Measurements from ENCODE around the gene MAN1A1.
A peak's percentile ranks its signal among the peaks of the same experiment; 100 is the strongest.
"Not testable (repeated sequence)": the region's sequence is repeated elsewhere in the genome, so short reads cannot be mapped to it uniquely, and the experiment has no call there.

The MAN1A1 gene

DNA sequence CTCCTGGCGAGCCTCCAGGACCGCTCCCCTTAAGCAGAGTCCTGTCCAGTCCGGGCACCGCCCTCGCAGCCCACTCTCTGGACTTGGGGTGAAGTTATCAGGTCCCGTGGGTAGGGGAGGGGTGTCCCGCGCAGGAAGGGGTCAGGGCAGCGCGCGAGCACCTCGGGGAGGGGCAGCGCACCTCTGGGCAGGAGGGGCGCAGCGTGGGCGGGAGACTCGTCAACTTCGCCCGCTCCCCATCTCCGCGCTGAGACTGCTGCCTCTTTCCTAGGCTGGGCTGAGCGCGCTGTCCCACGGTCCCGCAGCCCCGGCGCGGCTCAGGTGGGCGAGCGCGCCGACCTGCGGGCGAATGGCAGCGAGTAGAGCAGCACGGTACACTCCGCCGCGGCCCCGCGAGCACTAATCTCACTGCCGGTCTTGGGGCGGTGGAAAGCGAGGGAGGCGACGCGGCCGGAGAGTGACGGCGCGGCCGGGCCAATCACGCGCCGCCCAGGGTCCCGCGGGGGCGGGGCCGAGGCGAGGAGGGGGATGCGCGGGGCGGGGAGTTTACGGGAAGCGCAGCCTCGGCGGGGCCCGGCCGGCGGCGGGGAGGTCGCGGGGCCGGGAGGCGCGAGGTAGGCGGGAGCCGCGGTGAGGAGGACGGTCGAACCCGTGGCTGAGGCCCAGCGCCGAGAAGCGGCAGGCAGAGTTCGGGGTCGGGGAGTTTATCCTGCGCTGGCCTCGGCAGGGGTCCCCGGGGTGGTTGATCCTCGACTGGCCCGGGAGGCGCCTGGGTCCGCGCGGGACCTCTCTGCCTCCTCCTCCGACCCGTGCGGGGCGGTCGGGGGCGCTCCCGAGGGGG, at the start of gene MAN1A1:
Gene MAN1A1 (minus strand): TSS at position 401 of the 841 bp plus-strand sequence. CDS start 696 bp downstream, outside the sequence.
- peak; percentile 70 for DNase-seq (ENCODE audit: low read depth)

GRCh38 chr6:119395192-119395591, 45.6 kb upstream of the MAN1A1 start:
- DNase-seq (ENCODE audit: low read depth) = no peak

GRCh38 chr6:119390247-119390793, 40.8 kb upstream of the MAN1A1 start:
- no peak for DNase-seq (ENCODE audit: low read depth)

DNA sequence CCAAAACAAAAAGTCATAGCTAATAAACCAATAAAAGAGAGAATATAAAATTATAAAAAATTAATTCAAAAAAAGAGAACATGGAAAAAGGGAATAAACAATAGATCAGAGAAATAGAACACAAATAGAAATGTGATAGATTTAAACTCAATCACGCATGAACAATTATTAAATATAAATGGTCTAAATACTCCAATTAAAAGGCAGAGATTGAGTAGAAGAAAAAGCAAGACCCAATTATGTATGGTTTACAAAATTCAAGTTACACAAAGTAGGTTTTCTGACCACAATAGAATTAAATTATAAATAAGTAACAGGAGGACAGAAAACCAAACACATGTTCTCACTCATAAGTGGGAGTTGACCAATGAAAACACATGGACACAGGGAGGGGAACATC, 36.4 kb upstream of the MAN1A1 start:
- DNase-seq (ENCODE audit: low read depth) = no peak

GRCh38 chr6:119384444-119384843, 34.9 kb upstream of the MAN1A1 start:
- DNase-seq (ENCODE audit: low read depth) = peak; percentile 16

DNA sequence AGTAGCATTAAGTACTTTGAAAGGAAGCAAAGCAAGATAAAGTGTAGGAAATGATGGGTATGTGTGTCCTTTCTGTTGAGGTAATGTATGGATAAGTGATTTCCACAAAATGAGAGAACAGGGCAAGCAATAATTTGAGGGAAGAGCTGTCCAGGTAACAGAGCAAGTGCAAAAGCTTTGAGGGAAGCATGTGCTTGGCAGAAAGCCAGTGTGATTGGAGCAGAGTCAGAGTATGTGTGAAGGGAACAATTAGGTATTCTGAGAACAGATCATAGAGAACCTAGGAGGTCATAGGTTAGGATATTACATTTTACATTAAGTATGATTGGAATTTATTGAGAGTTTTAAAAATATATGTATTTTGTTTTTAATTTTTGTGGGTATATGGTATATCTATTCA, 30.2 kb upstream of the MAN1A1 start:
- no peak for DNase-seq (ENCODE audit: low read depth)

DNA sequence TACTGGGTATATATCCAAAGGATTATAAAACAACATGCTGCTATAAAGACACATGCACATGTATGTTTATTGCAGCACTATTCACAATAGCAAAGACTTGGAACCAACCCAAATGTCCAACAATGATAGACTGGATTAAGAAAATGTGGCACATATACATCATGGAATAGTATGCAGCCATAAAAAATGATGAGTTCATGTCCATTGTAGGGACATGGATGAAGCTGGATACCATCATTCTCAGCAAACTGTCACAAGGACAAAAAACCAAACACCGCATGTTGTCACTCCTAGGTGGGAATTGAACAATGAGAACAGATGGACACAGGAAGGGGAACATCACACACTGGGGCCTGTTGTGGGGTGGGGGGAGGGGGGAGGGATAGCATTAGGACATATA, 27.5 kb upstream of the MAN1A1 start:
- not testable (repeated sequence) for DNase-seq (ENCODE audit: low read depth)

GRCh38 chr6:119370080-119370479, 20.5 kb upstream of the MAN1A1 start:
- no peak for DNase-seq (ENCODE audit: low read depth)

DNA sequence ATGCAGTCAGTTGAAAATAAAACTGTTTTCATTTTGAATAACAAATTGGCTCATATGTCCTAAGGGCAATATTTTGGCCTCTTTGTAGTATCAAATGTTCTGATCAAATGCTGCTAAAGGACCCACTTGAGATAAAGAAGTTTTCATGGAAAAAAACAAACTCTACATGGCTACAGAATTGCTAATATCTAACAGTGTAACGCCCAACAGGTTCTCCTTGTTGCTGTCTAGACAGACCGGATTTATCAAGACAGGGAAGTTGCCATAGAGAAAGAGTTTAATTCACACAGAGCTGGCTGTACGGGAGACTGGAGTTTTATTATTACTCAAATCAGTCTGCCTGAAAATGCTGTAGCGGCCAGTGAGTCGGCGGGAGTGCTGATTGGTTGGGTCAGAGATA, 19.4 kb upstream of the MAN1A1 start:
- no peak for DNase-seq (ENCODE audit: low read depth)

GRCh38 chr6:119361209-119361608, 11.6 kb upstream of the MAN1A1 start:
- no peak for DNase-seq (ENCODE audit: low read depth)

DNA sequence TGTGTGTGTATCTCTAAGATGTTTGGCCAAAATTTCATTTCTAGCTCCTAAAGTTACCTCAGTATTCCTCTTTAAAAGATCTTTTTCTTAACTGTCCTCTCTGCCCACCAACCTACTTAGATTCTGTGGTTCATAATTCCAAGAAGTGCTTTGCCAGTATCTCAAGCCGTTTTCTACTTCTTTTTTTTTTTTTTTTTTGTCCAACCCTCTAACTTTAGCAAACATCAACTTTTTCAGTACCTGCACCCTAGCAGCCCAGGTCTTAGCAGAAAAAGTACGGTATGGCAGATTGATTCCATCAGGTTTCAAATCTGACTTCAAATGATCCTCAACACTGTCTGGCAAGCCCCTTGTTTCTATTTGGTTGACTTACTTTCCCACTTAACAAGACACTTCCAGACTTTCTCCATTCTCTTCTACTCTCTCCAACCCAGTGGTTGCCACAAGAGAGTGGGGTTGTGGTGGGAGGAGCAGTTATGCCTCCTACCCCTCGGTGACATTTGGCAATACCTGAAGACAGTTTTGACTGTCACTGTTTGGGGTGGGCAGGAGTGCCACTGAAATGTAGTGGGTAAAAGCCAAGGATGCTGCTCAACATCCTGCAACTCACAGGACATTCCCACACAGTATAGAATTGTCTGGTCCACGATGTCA, 10.8 kb upstream of the MAN1A1 start:
- DNase-seq (ENCODE audit: low read depth) = no peak

DNA sequence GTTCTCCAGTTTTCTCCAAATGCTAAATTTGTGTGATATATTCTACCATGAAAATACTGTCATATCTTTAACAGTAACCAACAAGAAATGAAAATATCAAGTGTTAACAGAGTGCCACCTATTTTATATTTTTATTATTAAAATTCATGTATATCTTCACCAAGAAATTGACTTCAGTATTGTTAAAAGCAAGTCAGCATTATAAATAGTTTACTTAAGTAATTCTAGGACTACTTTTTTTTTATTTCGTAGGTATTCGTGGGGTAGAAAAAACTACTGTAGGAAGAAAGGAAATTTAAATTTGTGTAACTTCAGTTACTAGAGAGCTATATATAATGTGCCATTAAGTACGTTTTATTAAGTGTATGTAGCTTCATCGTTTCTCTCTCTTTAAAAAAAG, 6.3 kb upstream of the MAN1A1 start:
- DNase-seq (ENCODE audit: low read depth) = no peak

DNA sequence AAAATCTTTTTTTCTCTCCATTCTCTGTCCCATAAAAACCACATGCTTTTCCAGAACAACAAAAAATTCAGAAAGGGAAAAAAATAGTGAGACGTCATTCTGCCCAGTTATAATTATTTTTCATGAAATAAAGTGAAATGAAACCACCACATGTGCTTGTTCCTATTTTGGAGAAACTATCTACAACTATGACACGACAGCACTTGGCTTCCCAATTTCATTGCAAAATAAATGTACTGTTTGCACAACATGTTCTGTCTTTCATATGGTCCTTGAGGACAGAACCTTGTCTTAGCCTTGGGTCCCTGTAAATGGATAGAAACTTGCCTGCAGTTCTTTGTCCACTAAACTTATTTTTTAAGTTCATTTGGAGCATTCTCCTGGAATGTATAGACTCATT, 5.6 kb upstream of the MAN1A1 start:
- DNase-seq (ENCODE audit: low read depth) = no peak

DNA sequence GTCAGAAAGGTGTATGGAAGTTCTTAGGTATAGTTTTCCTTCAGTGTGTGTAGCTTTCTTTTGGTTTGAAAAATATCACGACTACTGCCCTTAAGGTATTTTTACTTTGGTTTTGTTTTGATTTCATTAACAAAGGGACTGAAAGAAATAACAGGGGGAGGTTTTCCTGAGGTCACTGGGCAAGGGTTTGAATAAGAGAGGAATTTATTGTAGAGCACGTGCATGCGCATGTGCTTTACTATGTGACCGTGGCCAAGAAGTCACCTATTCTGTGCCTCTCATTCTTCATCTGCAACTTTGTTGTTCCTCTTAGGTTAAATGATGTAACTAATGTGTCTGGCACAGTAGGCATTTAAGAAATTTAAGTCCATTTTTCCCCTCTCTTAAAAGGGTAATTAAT, 4.1 kb upstream of the MAN1A1 start:
- DNase-seq (ENCODE audit: low read depth) = no peak

GRCh38 chr6:119352001-119352400, 2.4 kb upstream of the MAN1A1 start:
- no peak for DNase-seq (ENCODE audit: low read depth)

DNA sequence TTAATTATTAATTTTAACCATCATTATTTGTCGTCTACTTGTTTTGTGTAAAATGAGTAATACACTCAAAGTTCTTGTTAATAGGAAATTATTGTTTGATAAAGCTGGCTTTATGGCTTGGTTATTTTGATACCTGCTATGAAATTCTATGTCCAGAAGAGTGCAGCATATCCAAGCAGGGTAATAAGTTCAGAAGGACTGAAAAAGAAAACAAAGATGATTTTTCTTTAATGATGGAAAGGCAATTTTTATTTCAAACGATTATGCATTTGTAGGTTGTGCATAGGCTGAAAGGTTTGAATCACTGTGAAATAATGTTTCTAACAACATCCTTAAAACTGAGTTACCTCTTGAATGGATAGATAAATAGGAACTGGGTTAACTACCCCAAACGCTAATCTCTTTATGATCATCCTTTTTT, 1.4 kb upstream of the MAN1A1 start:
- DNase-seq (ENCODE audit: low read depth) = peak; percentile 49

- DNase-seq (ENCODE audit: low read depth) = peak; percentile 68
These were observed 816 bp upstream of the MAN1A1 start for GRCh38 chr6:119350202-119350951.

GRCh38 chr6:119348748-119349360, 707 bp downstream of the MAN1A1 start:
- DNase-seq (ENCODE audit: low read depth) = no peak

DNA sequence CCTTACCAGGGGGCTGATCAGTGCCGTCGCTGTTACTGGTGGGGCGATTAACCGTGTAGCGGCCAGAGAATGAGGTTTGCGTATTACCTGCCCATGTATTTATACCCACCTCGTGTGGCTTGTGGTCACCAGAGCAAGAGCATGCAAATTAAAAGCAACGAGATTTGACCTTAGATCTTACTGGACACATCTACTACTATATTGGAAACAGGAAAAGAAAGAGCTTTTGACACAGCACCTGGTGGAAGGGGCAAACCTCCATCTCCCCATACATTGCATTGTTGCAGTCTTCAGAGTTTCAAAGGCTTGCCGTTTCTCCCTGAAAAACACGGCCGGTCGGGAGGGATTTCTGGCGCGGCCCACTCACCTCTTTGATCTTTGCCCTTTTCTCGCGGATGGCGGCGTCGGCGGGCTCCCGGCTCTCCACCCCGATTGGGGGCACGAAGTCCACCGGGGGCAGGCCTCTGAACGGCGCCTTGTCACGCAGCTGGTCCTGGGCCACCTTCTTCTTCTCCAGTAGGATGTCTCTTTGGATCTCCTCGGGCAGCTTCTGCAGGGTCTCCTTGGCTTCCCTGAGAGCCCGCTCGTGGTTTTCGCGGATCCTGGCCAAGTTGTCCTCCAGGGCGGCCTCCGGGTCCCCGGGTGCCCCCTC, 1.3 kb downstream of the MAN1A1 start:
- no peak for DNase-seq (ENCODE audit: low read depth)

DNA sequence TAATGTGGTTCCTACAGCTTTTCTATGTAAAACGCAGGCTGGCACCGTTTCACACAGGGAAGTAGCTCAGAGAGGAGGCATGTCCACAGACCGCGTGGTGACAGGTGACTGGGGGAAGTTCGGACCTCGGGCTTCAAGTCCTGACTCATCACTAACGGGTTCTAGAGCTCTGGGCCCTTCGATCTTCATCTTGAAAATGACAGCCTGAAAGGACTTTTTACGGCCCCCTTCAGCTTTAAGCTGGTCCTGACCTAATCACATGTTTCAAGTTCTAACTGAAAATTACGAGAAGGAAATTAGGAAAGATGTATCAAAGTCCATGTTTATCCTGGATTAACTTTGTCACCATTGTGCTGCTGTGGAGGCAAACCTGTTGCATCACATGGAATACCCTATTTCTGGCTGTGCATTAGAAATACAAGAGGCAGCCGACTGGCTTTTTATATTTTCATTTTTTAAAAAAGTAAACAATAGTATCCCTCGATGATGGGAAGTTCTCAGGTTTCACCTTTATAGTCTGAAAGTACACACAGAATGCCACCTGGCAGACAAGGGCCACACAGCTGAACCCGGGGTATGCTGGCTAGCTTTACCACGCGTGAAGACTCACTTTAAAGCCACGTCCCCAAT, 2.0 kb downstream of the MAN1A1 start:
- DNase-seq (ENCODE audit: low read depth) = no peak

- DNase-seq (ENCODE audit: low read depth) = no peak
These were observed 2.6 kb downstream of the MAN1A1 start for GRCh38 chr6:119346936-119347335.

Measured in fibroblast of the conjunctiva (primary cell).